A172 (cell line): ENCODE results near the gene GOLGA7B. TPM values are rescaled to one million over a fixed set of nuclear protein-coding genes. Genes with fewer than 3 reads are reported as not detected.

Source experiments
- DNase-seq: peaks from one replicate; pipeline ENCODE4 v3.0.0-alpha.2; 2015; ENCODE audit warnings: low spot score
- total RNA-seq: library from RNA; depleted of rRNA; stranded (reverse); fragments of >200 nt; shearing (Covaris generic); gene quantifications from 2 replicates; pipeline ENCODE4 v1.2.3, GENCODE V29; 2014; rRNA removed

GOLGA7B gene
- total RNA-seq: 1.2 and 1.9 TPM in 2 replicates

GRCh38 chr10:97849687-97850402 is at the start of gene GOLGA7B:
GOLGA7B (plus strand) TSS chr10:97849843; CDS start chr10:97850304, 461 bp downstream.
- DNase-seq: no peak

GRCh38 chr10:97800474-97800873 is 49.2 kb upstream of the GOLGA7B start:
- no peak for DNase-seq

- no peak for DNase-seq
These were observed 48.2 kb upstream of the GOLGA7B start for GRCh38 chr10:97801422-97801821.

GRCh38 chr10:97805096-97805884 is 44.4 kb upstream of the GOLGA7B start:
- no peak for DNase-seq

- no peak for DNase-seq
These were observed 43.7 kb upstream of the GOLGA7B start for GRCh38 chr10:97805949-97806348.

GRCh38 chr10:97810446-97810845 is 39.2 kb upstream of the GOLGA7B start:
- DNase-seq: peak; percentile 70

- DNase-seq: no peak
These were observed 37.7 kb upstream of the GOLGA7B start for GRCh38 chr10:97811958-97812357.

GRCh38 chr10:97812696-97813095 is 36.9 kb upstream of the GOLGA7B start:
- no peak for DNase-seq

- no peak for DNase-seq
These were observed 36.3 kb upstream of the GOLGA7B start for GRCh38 chr10:97813311-97813710.

GRCh38 chr10:97814996-97815395 is 34.6 kb upstream of the GOLGA7B start:
- no peak for DNase-seq

- no peak for DNase-seq
These were observed 33.0 kb upstream of the GOLGA7B start for GRCh38 chr10:97816609-97817008.

GRCh38 chr10:97818572-97818971 is 31.1 kb upstream of the GOLGA7B start:
- DNase-seq: no peak

GRCh38 chr10:97820096-97820704 is 29.4 kb upstream of the GOLGA7B start:
- DNase-seq: no peak

GRCh38 chr10:97821308-97822038 is 28.2 kb upstream of the GOLGA7B start:
- DNase-seq: peak; percentile 51

- DNase-seq: peak; percentile 79
These were observed 27.4 kb upstream of the GOLGA7B start for GRCh38 chr10:97822261-97822687.

GRCh38 chr10:97823734-97824133 is 25.9 kb upstream of the GOLGA7B start:
- DNase-seq: no peak

- no peak for DNase-seq
These were observed 24.5 kb upstream of the GOLGA7B start for GRCh38 chr10:97825020-97825760.

- DNase-seq: no peak
These were observed 22.8 kb upstream of the GOLGA7B start for GRCh38 chr10:97826892-97827291.

- peak; percentile 60 for DNase-seq
These were observed 21.8 kb upstream of the GOLGA7B start for GRCh38 chr10:97827702-97828291.

GRCh38 chr10:97828721-97829120 is 20.9 kb upstream of the GOLGA7B start:
- no peak for DNase-seq

GRCh38 chr10:97830064-97830463 is 19.6 kb upstream of the GOLGA7B start:
- DNase-seq: no peak
